HEK293 (cell line): Measurements from ENCODE around the gene ZFPM1.
A peak's percentile ranks its signal among the peaks of the same experiment; 100 is the strongest.

Experiments used
- CTCF ChIA-PET: fragments of 350-600 bp; formaldehyde crosslinking; extraction: SDS; loops from one replicate; lab custom pipeline; 2021; ENCODE audit warnings: antibody characterized with exemption; lab: Yijun Ruan, JAX
- POLR2A ChIA-PET: fragments of 300-600 bp; formaldehyde crosslinking; extraction: SDS; loops from one replicate; lab custom pipeline; 2020; ENCODE audit warnings: antibody characterized with exemption, inconsistent platforms; lab: Yijun Ruan, JAX
- H3K27ac ChIP-seq: fragments of 200-500 bp; sonication (Bioruptor generic); 2 replicates; pipeline ENCODE4 v1.5.1; 2014; ENCODE audit warnings: low read depth, low read length, control low read depth, inconsistent platforms; ENCODE audit errors: extremely low read depth
- H3K36me3 ChIP-seq, 2 experiments: fragments of 200-500 bp in 1 of 2; sonication (Bioruptor generic) in 1 of 2; 1 replicate in 1 of 2; 2 replicates in 1 of 2; pipeline ENCODE4 v1.5.1; 2014 to 2017; ENCODE audit warnings: inconsistent platforms in 2 of 2, low read length in 2 of 2; ENCODE audit not compliant: control insufficient read depth in 2 of 2, insufficient read depth in 1 of 2
- H3K4me1 ChIP-seq: fragments of 200-500 bp; sonication (Bioruptor generic); 2 replicates; pipeline ENCODE4 v1.5.1; 2014; ENCODE audit warnings: mild to moderate bottlenecking, low read length, inconsistent platforms; ENCODE audit not compliant: control insufficient read depth, insufficient read depth
- H3K4me3 ChIP-seq: 2 replicates; pipeline ENCODE4 v1.5.1; 2011; ENCODE audit warnings: low read depth, mild to moderate bottlenecking, control low read depth, low read length, moderate library complexity
- H3K9me3 ChIP-seq: fragments of 200-500 bp; sonication (Bioruptor generic); 2 replicates; pipeline ENCODE4 v1.5.1; 2014; ENCODE audit warnings: low read depth, low read length, inconsistent platforms; ENCODE audit not compliant: control insufficient read depth, insufficient read depth
- ATF2 ChIP-seq: fragments of 450-650 bp; formaldehyde crosslinking; IDR thresholded peaks from 2 replicates; pipeline ENCODE4 v1.5.1; 2016; ENCODE audit warnings: missing biosample characterization, missing genetic modification characterization, low read depth
- GLI4 ChIP-seq: fragments of 450-650 bp; formaldehyde crosslinking; IDR thresholded peaks from 2 replicates; pipeline ENCODE4 v1.5.1; 2016; ENCODE audit warnings: missing biosample characterization, missing genetic modification characterization
- SCRT2 ChIP-seq: fragments of 450-650 bp; formaldehyde crosslinking; IDR thresholded peaks from 2 replicates; pipeline ENCODE4 v1.5.1; 2016; ENCODE audit warnings: missing biosample characterization, missing genetic modification characterization
- ZBTB21 ChIP-seq: fragments of 450-650 bp; formaldehyde crosslinking; IDR thresholded peaks from 2 replicates; pipeline ENCODE4 v1.5.1; 2017; ENCODE audit warnings: missing biosample characterization, missing genetic modification characterization
- ZBTB48 ChIP-seq: fragments of 450-650 bp; formaldehyde crosslinking; IDR thresholded peaks from 2 replicates; pipeline ENCODE4 v1.5.1; 2016; ENCODE audit warnings: missing biosample characterization, missing genetic modification characterization
- ZNF112 ChIP-seq: fragments of 450-650 bp; formaldehyde crosslinking; IDR thresholded peaks from 2 replicates; pipeline ENCODE4 v1.5.0; 2017; ENCODE audit warnings: missing biosample characterization, missing genetic modification characterization
- ZNF146 ChIP-seq: fragments of 450-650 bp; formaldehyde crosslinking; IDR thresholded peaks from 2 replicates; pipeline ENCODE4 v1.5.1; 2016; ENCODE audit warnings: missing biosample characterization, missing genetic modification characterization
- ZNF155 ChIP-seq: fragments of 450-650 bp; formaldehyde crosslinking; IDR thresholded peaks from 2 replicates; pipeline ENCODE4 v1.5.1; 2016; ENCODE audit warnings: missing biosample characterization, missing genetic modification characterization
- ZNF211 ChIP-seq: fragments of 450-650 bp; formaldehyde crosslinking; IDR thresholded peaks from 2 replicates; pipeline ENCODE4 v1.5.1; 2016; ENCODE audit warnings: low read depth, missing biosample characterization, missing genetic modification characterization
- ZNF280C ChIP-seq: fragments of 450-650 bp; formaldehyde crosslinking; IDR thresholded peaks from 2 replicates; pipeline ENCODE4 v1.5.1; 2016; ENCODE audit warnings: missing biosample characterization, missing genetic modification characterization
- ZNF398 ChIP-seq: fragments of 450-650 bp; formaldehyde crosslinking; IDR thresholded peaks from 2 replicates; pipeline ENCODE4 v1.5.1; 2017; ENCODE audit warnings: missing biosample characterization, missing genetic modification characterization
- ZNF423 ChIP-seq: fragments of 450-650 bp; formaldehyde crosslinking; IDR thresholded peaks from 2 replicates; pipeline ENCODE4 v1.5.1; 2016; ENCODE audit warnings: missing biosample characterization, missing genetic modification characterization
- ZNF548 ChIP-seq: fragments of 450-650 bp; formaldehyde crosslinking; IDR thresholded peaks from 2 replicates; pipeline ENCODE4 v1.5.1; 2016; ENCODE audit warnings: missing biosample characterization, missing genetic modification characterization
- ZNF600 ChIP-seq: fragments of 450-650 bp; formaldehyde crosslinking; IDR thresholded peaks from 2 replicates; pipeline ENCODE4 v1.5.1; 2016; ENCODE audit warnings: missing biosample characterization, missing genetic modification characterization
- ZNF658 ChIP-seq: fragments of 450-650 bp; formaldehyde crosslinking; IDR thresholded peaks from 2 replicates; pipeline ENCODE4; 2016; ENCODE audit warnings: missing biosample characterization, missing genetic modification characterization
- ZNF704 ChIP-seq: fragments of 450-650 bp; formaldehyde crosslinking; IDR thresholded peaks from 2 replicates; pipeline ENCODE4 v1.5.1; 2016; ENCODE audit warnings: missing biosample characterization, missing genetic modification characterization
- ZNF768 ChIP-seq: fragments of 450-650 bp; formaldehyde crosslinking; IDR thresholded peaks from 2 replicates; pipeline ENCODE4 v1.5.1; 2018; ENCODE audit warnings: missing biosample characterization, mild to moderate bottlenecking, missing genetic modification characterization
- ZNF776 ChIP-seq: fragments of 450-650 bp; formaldehyde crosslinking; IDR thresholded peaks from 2 replicates; pipeline ENCODE4 v1.5.0; 2017; ENCODE audit warnings: missing biosample characterization, missing genetic modification characterization, borderline replicate concordance

Gene ZFPM1

GRCh38 chr16:88465387-88465983 is 12.4 kb downstream of the ZFPM1 start (continued):
- TF ChIP-seq SCRT2 (tag by site-specific recombination) (no peak), ZNF548 (tag by site-specific recombination) (no peak), ZNF658 (tag by site-specific recombination) (no peak), ZNF280C (tag by site-specific recombination) (no peak), ZNF112 (tag by site-specific recombination) (no peak), ZBTB21 (no peak), ZNF776 (tag by site-specific recombination) (no peak), GLI4 (no peak), ZNF155 (tag by site-specific recombination) (no peak)

- ChIA-PET CTCF (interaction anchor here (0.7 kb wide), 1 partner anchor 12 kb away, joined by 3 read pairs; no protein-coding TSS in a partner anchor), POLR2A (no interaction called here)
- 0 out of 2 replicates have a peak, but pooled peaks have one; percentile 11 for TF ChIP-seq ATF2 (tag by site-specific recombination)
- TF ChIP-seq ZBTB48 (tag by site-specific recombination): no peak
- no peak for TF ChIP-seq ZNF211 (tag by site-specific recombination)
- TF ChIP-seq ZNF768 (tag by site-specific recombination): peak; percentile 97
- TF ChIP-seq ZNF146 (tag by site-specific recombination): 0 out of 2 replicates have a peak, but pooled peaks have one; percentile 27
- Histone ChIP-seq H3K36me3 (no peaks in the 10 kb centered on the region), H3K4me1 (no peaks in the 10 kb centered on the region), H3K27ac (no peak overlapping the region), H3K9me3 (no peaks in the 10 kb centered on the region), H3K4me3 (no peak overlapping the region)
Observed at GRCh38 chr16:88466175-88466862, 13.2 kb downstream of the ZFPM1 start.

GRCh38 chr16:88466949-88467348 is 13.9 kb downstream of the ZFPM1 start:
- no peak overlapping the region for H3K27ac ChIP-seq
- no peaks in the 10 kb centered on the region for H3K9me3 ChIP-seq
- H3K4me3 ChIP-seq: no peak overlapping the region
- ChIA-PET POLR2A (no interaction called here), CTCF (no interaction called here)
- TF ChIP-seq ZNF398 (tag by site-specific recombination) (no peak), ZNF423 (tag by site-specific recombination) (no peak), ZNF704 (tag by site-specific recombination) (no peak), ZNF600 (tag by site-specific recombination) (peak; percentile 42; the same call in 1 of the 2 replicates)
- H3K4me1 ChIP-seq: no peaks in the 10 kb centered on the region
- no peaks in the 10 kb centered on the region for H3K36me3 ChIP-seq
